ENCODE results near the gene TRHDE. TPM values are rescaled to one million over a fixed set of nuclear protein-coding genes. Genes with fewer than 3 reads are reported as not detected.
A peak's percentile ranks its signal among the peaks of the same experiment; 100 is the strongest.
"Not testable (repeated sequence)": the region's sequence is repeated elsewhere in the genome, so short reads cannot be mapped to it uniquely, and the experiment has no call there.

TRHDE gene
- total and polyA plus RNA-seq, 2 of the 13 experiments (the other 11 are each of a cell fraction or from before 2014, with no cell fraction given), result not detected

GRCh38 chr12:72511906-72512305 lies 239.7 kb downstream of the TRHDE start:
- ATAC-seq (no peak), FAIRE-seq (no peak), DNase-seq (ENCODE audit: low spot score) (no peak)
- H3K9me3 ChIP-seq (ENCODE audit: low read length), result no peaks in the 10 kb centered on the region
- no peak overlapping the region for H3K4me3 ChIP-seq (replicated peaks in 1 of 3; ENCODE audit: insufficient read depth in 1 of 3, low read depth in 2 of 3, low read length in 3 of 3)
- no peaks in the 10 kb centered on the region for H3K36me3 ChIP-seq (replicated peaks in 1 of 2; ENCODE audit: control insufficient read depth in 1 of 2, insufficient read depth in 2 of 2, low read length in 2 of 2)
- H4K20me1 ChIP-seq (ENCODE audit: insufficient read depth, low read length), result no peaks in the 10 kb centered on the region
- H3K9ac ChIP-seq (ENCODE audit: insufficient read depth, low read depth, low read length), result no peak overlapping the region
- in situ Hi-C loops (cut with HindIII; ENCODE audit: extremely low pct_ligation_motif_present, low pct_unique_long_range_greater_than_20kb) (no loop called here), intact Hi-C loops (cut with micrococcal nuclease; ENCODE audit: unreplicated experiment) (no loop called here)
- CTCF ChIA-PET (ENCODE audit: low intra/inter-chr PET ratio, low total read pairs), result no interaction called here
- H3K79me2 ChIP-seq (ENCODE audit: insufficient read depth, low read length), result no peaks in the 10 kb centered on the region
- H3K27me3 ChIP-seq (ENCODE audit: control insufficient read depth in 1 of 2, insufficient read depth in 2 of 2, low read length in 2 of 2), result no peaks in the 10 kb centered on the region
- no peak overlapping the region for H2AFZ ChIP-seq (ENCODE audit: low read length)
- POLR2A ChIA-PET, result no interaction called here
- 3% methylated on average over 3 of the region's 3 CpGs for WGBS (ENCODE audit: low lambda C conversion rate)
- H3K4me2 ChIP-seq (ENCODE audit: low read depth, low read length), result no peak overlapping the region
- 0 out of 4 replicates have a peak, but pooled peaks of 1 of the 2 experiments have one; percentile 5 for TF ChIP-seq MAFK (conservative IDR thresholded peaks at IDR 0.05 in 1 of 2, IDR thresholded peaks at IDR 0.05 in 1 of 2; ENCODE audit: low read length in 2 of 2)
- no peak for TF ChIP-seq RNF219 (CRISPR knock-in tag; IDR thresholded peaks at IDR 0.05)
- TF ChIP-seq ZNF121 (CRISPR knock-in tag; IDR thresholded peaks at IDR 0.05), result no peak
- H3K27ac ChIP-seq (ENCODE audit: extremely low read length, insufficient read depth, low read length), result no peak overlapping the region
- no peaks in the 10 kb centered on the region for H3K4me1 ChIP-seq (ENCODE audit: insufficient read depth, low read length)
- BruUV-seq (replicated peaks), result no TSS peak

GRCh38 chr12:72520044-72520678 lies 248.0 kb downstream of the TRHDE start:
- CTCF ChIA-PET (ENCODE audit: low intra/inter-chr PET ratio, low total read pairs); H2AFZ ChIP-seq (ENCODE audit: low read length); H3K27me3 ChIP-seq (ENCODE audit: control insufficient read depth in 1 of 2, insufficient read depth in 2 of 2, low read length in 2 of 2); H3K4me3 ChIP-seq (replicated peaks in 1 of 3; ENCODE audit: insufficient read depth in 1 of 3, low read depth in 2 of 3, low read length in 3 of 3); BruUV-seq (replicated peaks); H3K4me1 ChIP-seq (ENCODE audit: insufficient read depth, low read length); FAIRE-seq; POLR2A ChIA-PET; H3K36me3 ChIP-seq (replicated peaks in 1 of 2; ENCODE audit: control insufficient read depth in 1 of 2, insufficient read depth in 2 of 2, low read length in 2 of 2); DNase-seq (ENCODE audit: low spot score); in situ Hi-C loops (cut with HindIII; ENCODE audit: extremely low pct_ligation_motif_present, low pct_unique_long_range_greater_than_20kb); H4K20me1 ChIP-seq (ENCODE audit: insufficient read depth, low read length); H3K9me3 ChIP-seq (ENCODE audit: low read length); H3K27ac ChIP-seq (ENCODE audit: extremely low read length, insufficient read depth, low read length); ATAC-seq; intact Hi-C loops (cut with micrococcal nuclease; ENCODE audit: unreplicated experiment); H3K79me2 ChIP-seq (ENCODE audit: insufficient read depth, low read length); H3K9ac ChIP-seq (ENCODE audit: insufficient read depth, low read depth, low read length); TF ChIP-seq FOXA1 (IDR thresholded peaks at IDR 0.05): not testable (repeated sequence)
- 50% methylated on average over 14 of the region's 27 CpGs for WGBS (ENCODE audit: low lambda C conversion rate)
- peak overlapping the region; percentile 12; the same call in 1 of the 2 replicates for H3K4me2 ChIP-seq (ENCODE audit: low read depth, low read length)
- TF ChIP-seq GABPB1 (CRISPR knock-in tag; IDR thresholded peaks at IDR 0.05) (0 out of 2 replicates have a peak, but pooled peaks have one; percentile 18), FOXA1 (CRISPR knock-in tag; IDR thresholded peaks at IDR 0.05) (peak; percentile 21; the same call in 1 of the 2 replicates), HNRNPLL (IDR thresholded peaks at IDR 0.05; ENCODE audit: low read depth, low read length, poor library complexity, severe bottlenecking) (peak; percentile 67), MYPOP (CRISPR knock-in tag; IDR thresholded peaks at IDR 0.05) (peak; percentile 53; the same call in 1 of the 2 replicates), ZNF281 (CRISPR knock-in tag; IDR thresholded peaks at IDR 0.05; ENCODE audit: borderline replicate concordance) (peak; percentile 38; the same call in 1 of the 2 replicates)
